Hepatocyte (in vitro differentiated cells): Measurements from ENCODE around the gene GFY. TPM values are rescaled to one million over a fixed set of nuclear protein-coding genes. Genes with fewer than 3 reads are reported as not detected.

Experiments
- DNase-seq: peaks from one replicate; pipeline ENCODE4 v3.0.0-alpha.2; 2016; ENCODE audit warnings: low spot score
- H2AFZ ChIP-seq: fragments of 200-600 bp; sonication (generic); 2 replicates; pipeline ENCODE4 v1.6.0; 2016; ENCODE audit warnings: antibody characterized with exemption, mild to moderate bottlenecking
- H3K27ac ChIP-seq: fragments of 200-600 bp; sonication (generic); 2 replicates; pipeline ENCODE4 v1.5.1; 2016; ENCODE audit warnings: mild to moderate bottlenecking
- H3K27me3 ChIP-seq: fragments of 200-600 bp; sonication (generic); 2 replicates; pipeline ENCODE4 v1.6.1; 2016
- H3K36me3 ChIP-seq: fragments of 200-600 bp; sonication (generic); replicated peaks from 2 replicates; pipeline ENCODE4 v1.5.1; 2016; ENCODE audit warnings: low read depth; ENCODE audit not compliant: insufficient read depth
- H3K4me1 ChIP-seq: fragments of 200-600 bp; sonication (generic); 2 replicates; pipeline ENCODE4 v1.5.1; 2016; ENCODE audit warnings: mild to moderate bottlenecking, moderate library complexity; ENCODE audit not compliant: insufficient read depth
- H3K4me2 ChIP-seq: fragments of 200-600 bp; sonication (generic); 2 replicates; pipeline ENCODE4 v1.6.0; 2016
- H3K4me3 ChIP-seq: fragments of 200-600 bp; sonication (generic); 2 replicates; pipeline ENCODE4 v1.5.1; 2016; ENCODE audit warnings: mild to moderate bottlenecking
- H3K79me2 ChIP-seq: fragments of 200-600 bp; sonication (generic); 2 replicates; pipeline ENCODE4 v1.6.0; 2017; ENCODE audit warnings: mild to moderate bottlenecking
- H3K9me2 ChIP-seq: fragments of 200-600 bp; sonication (generic); replicated peaks from 2 replicates; pipeline ENCODE4 v1.6.0; 2017; ENCODE audit warnings: mild to moderate bottlenecking; ENCODE audit not compliant: insufficient read depth
- H3K9me3 ChIP-seq: fragments of 200-600 bp; sonication (generic); 2 replicates; pipeline ENCODE4 v1.5.1; 2016; ENCODE audit warnings: low read depth, mild to moderate bottlenecking
- H4K20me1 ChIP-seq: fragments of 200-600 bp; sonication (generic); 2 replicates; pipeline ENCODE4 v1.6.0; 2016; ENCODE audit warnings: mild to moderate bottlenecking; ENCODE audit not compliant: insufficient read depth, poor library complexity, severe bottlenecking
- EZH2 ChIP-seq: fragments of 200-600 bp; sonication (generic); IDR thresholded peaks from 2 replicates; pipeline ENCODE4 v1.6.1; 2016; ENCODE audit warnings: antibody characterized with exemption, mild to moderate bottlenecking, borderline replicate concordance
- EZH2phosphoT487 ChIP-seq: fragments of 200-600 bp; sonication (generic); IDR thresholded peaks from one replicate; pipeline ENCODE4 v1.6.1; 2018; ENCODE audit warnings: antibody characterized with exemption, mild to moderate bottlenecking, low read depth, moderate library complexity; ENCODE audit not compliant: unreplicated experiment, severe bottlenecking
- WGBS: methylation state at CpG from one replicate; pipeline ENCODE4 v1.1.6; 2016; ENCODE audit warnings: low lambda C conversion rate; ENCODE audit errors: missing lambda C conversion rate; 5-methylcytosine and 5-hydroxymethylcytosine counted together
- polyA plus RNA-seq: library from polyadenylated mRNA; unstranded; fragments of >200 nt; fragmentation: Nextera tagmentation; extraction: Ambion mirVana; gene quantifications from 2 replicates; pipeline ENCODE4 v1.2.1, GENCODE V29; 2016
- total RNA-seq: library from RNA; depleted of rRNA; stranded (reverse); fragments of >200 nt; gene quantifications from 2 replicates; pipeline ENCODE4 v1.2.3, GENCODE V29; 2014
- TF ChIP-seq, protein P1 (sequence below): fragments of 200-600 bp; sonication (generic); IDR thresholded peaks from 2 replicates; pipeline ENCODE4 v1.5.1; 2016; ENCODE audit warnings: antibody characterized with exemption, mild to moderate bottlenecking; ENCODE audit not compliant: poor library complexity

The GFY gene
- total and polyA plus RNA-seq, 2 experiments from 2014 or later, result not detected

DNA sequence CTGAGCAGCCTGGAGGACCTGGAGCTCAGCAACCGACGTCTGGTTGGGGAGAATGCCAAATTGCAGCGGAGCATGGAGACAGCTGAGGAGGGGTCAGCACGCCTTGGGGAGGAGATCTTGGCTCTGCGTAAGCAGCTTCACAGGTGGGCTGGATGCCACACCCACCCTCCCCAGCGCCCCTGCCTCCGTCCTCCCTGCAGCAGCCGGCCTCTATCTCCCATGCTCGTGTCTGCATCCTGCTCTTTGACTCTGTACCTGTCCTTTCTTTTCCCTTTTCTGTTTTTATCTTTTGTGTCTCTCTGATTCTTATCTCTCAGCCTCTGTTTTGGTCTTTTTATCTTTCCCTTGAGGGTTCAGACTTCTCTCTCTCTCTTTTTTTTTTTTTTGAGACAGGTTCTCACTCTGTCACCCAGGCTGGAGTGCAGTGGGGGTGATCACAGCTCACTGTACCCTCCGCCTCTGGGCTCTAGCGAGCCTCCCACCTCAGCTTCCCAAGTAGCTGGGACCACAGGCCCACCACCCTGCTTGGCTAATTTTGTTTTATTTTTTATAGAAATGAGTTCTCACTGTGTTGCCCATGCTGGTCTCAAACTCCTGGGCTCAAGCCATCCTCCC, 27.1 kb upstream of the GFY start:
- Histone ChIP-seq H3K79me2 (no peaks in the 10 kb centered on the region), H3K9me2 (no peaks in the 10 kb centered on the region), H4K20me1 (no peaks in the 10 kb centered on the region), H3K36me3 (no peaks in the 10 kb centered on the region), H2AFZ (no peak overlapping the region), H3K4me3 (no peak overlapping the region), H3K27me3 (no peaks in the 10 kb centered on the region), H3K9me3 (no peaks in the 10 kb centered on the region), H3K4me2 (no peak overlapping the region), H3K4me1 (no peaks in the 10 kb centered on the region), H3K27ac (no peak overlapping the region)
- no peak for DNase-seq
- 48% methylated on average over 7 of the region's 11 CpGs for WGBS
- no peak for TF ChIP-seq EZH2
- no peak for TF ChIP-seq EZH2phosphoT487
- TF ChIP-seq, protein P1, sequence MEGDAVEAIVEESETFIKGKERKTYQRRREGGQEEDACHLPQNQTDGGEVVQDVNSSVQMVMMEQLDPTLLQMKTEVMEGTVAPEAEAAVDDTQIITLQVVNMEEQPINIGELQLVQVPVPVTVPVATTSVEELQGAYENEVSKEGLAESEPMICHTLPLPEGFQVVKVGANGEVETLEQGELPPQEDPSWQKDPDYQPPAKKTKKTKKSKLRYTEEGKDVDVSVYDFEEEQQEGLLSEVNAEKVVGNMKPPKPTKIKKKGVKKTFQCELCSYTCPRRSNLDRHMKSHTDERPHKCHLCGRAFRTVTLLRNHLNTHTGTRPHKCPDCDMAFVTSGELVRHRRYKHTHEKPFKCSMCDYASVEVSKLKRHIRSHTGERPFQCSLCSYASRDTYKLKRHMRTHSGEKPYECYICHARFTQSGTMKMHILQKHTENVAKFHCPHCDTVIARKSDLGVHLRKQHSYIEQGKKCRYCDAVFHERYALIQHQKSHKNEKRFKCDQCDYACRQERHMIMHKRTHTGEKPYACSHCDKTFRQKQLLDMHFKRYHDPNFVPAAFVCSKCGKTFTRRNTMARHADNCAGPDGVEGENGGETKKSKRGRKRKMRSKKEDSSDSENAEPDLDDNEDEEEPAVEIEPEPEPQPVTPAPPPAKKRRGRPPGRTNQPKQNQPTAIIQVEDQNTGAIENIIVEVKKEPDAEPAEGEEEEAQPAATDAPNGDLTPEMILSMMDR, result no peak

GRCh38 chr19:49398931-49399330, 26.3 kb upstream of the GFY start:
- Histone ChIP-seq H3K4me3 (no peak overlapping the region), H4K20me1 (no peaks in the 10 kb centered on the region), H2AFZ (no peak overlapping the region), H3K9me3 (no peaks in the 10 kb centered on the region), H3K9me2 (no peaks in the 10 kb centered on the region), H3K36me3 (no peaks in the 10 kb centered on the region), H3K4me1 (no peaks in the 10 kb centered on the region), H3K79me2 (no peaks in the 10 kb centered on the region), H3K4me2 (no peak overlapping the region), H3K27ac (no peak overlapping the region), H3K27me3 (no peaks in the 10 kb centered on the region)
- 83% methylated on average over 6 of the region's 6 CpGs for WGBS
- DNase-seq, result no peak
- TF ChIP-seq, protein P1, result no peak
- TF ChIP-seq EZH2, result no peak
- no peak for TF ChIP-seq EZH2phosphoT487

- H3K4me3 ChIP-seq, result no peak overlapping the region
- TF ChIP-seq, protein P1, result no peak
- TF ChIP-seq EZH2phosphoT487 (no peak), EZH2 (no peak)
- no peaks in the 10 kb centered on the region for H3K9me3 ChIP-seq
- H3K27ac ChIP-seq, result no peak overlapping the region
- H2AFZ ChIP-seq, result no peak overlapping the region
- WGBS, result 84% methylated on average over 6 of the region's 6 CpGs
- DNase-seq, result no peak
- H3K4me1 ChIP-seq, result no peaks in the 10 kb centered on the region
- no peaks in the 10 kb centered on the region for H3K79me2 ChIP-seq
- H3K36me3 ChIP-seq, result no peaks in the 10 kb centered on the region
- H4K20me1 ChIP-seq, result no peaks in the 10 kb centered on the region
- no peak overlapping the region for H3K4me2 ChIP-seq
- no peaks in the 10 kb centered on the region for H3K27me3 ChIP-seq
- no peaks in the 10 kb centered on the region for H3K9me2 ChIP-seq
These were observed 25.2 kb upstream of the GFY start for GRCh38 chr19:49400029-49400428.
